IPS-15b (cell line): ENCODE measurements around the gene USP28.
"Not testable (repeated sequence)": the region's sequence is repeated elsewhere in the genome, so short reads cannot be mapped to it uniquely, and the experiment has no call there.

ENCODE experiments used
- H3K27me3 ChIP-seq: one replicate; pipeline ENCODE4 v1.6.1; 2013; ENCODE audit warnings: low read length; ENCODE audit not compliant: control insufficient read depth, insufficient read depth
- H3K36me3 ChIP-seq: one replicate; pipeline ENCODE4 v1.6.1; 2013; ENCODE audit warnings: low read length; ENCODE audit not compliant: control insufficient read depth, insufficient read depth
- H3K4me1 ChIP-seq: one replicate; pipeline ENCODE4 v1.6.1; 2013; ENCODE audit warnings: mild to moderate bottlenecking, low read length; ENCODE audit not compliant: control insufficient read depth, insufficient read depth
- H3K4me3 ChIP-seq: one replicate; pipeline ENCODE4 v1.5.1; 2013; ENCODE audit warnings: low read depth, low read length
- H3K9ac ChIP-seq: one replicate; pipeline ENCODE4 v1.6.1; 2013; ENCODE audit warnings: low read depth, mild to moderate bottlenecking, low read length
- H3K9me3 ChIP-seq: one replicate; pipeline ENCODE4 v1.6.1; 2013; ENCODE audit warnings: mild to moderate bottlenecking, low read length; ENCODE audit not compliant: control insufficient read depth, insufficient read depth

USP28 gene

DNA sequence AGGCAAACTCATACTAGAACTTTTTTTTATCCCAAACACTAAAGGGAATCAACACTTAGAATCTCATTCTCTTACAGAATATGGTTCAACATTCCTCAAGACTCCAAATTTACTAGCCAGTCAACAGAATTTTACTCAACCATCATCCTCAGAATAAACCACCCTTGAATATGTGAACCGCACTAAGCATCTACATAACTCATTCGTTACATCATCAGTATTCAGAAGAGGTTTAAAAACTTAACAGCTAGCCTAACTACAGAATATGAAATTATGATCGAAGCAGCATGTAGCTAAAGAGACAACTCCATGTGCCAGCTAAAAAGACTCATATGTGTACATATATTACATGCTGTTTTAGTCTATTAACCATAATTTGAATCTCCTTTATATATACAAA lies 47.9 kb downstream of the USP28 start:
- no peaks in the 10 kb centered on the region for H3K9me3 ChIP-seq
- H3K4me3 ChIP-seq = no peak overlapping the region
- H3K9ac ChIP-seq = no peak overlapping the region
- H3K27me3 ChIP-seq = no peaks in the 10 kb centered on the region
- no peaks in the 10 kb centered on the region for H3K4me1 ChIP-seq
- peaks cover 49% of the 10 kb centered on the region for H3K36me3 ChIP-seq

DNA sequence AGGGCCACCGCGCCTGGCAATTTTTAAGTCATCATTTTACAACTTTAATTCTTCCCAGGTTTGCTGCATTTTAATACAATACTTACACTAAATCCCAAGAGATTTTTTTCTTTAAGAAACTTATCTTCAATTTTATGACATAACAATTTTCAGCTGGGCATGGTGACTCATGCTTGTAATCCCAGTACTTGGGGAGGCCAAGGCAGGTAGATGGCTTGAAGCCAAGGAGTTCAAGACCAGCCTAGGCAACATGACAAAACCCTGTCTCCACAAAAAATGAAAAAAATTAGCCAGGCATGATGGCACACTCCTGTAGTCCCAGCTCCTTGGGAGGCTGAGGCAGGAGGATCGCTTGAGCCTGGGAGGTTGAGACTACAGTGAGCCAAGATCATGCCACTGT lies 56.9 kb downstream of the USP28 start:
- Histone ChIP-seq H3K36me3 (peaks cover 26% of the 10 kb centered on the region), H3K9me3 (no peaks in the 10 kb centered on the region), H3K4me1 (no peaks in the 10 kb centered on the region), H3K4me3 (no peak overlapping the region), H3K27me3 (no peaks in the 10 kb centered on the region), H3K9ac (no peak overlapping the region)

DNA sequence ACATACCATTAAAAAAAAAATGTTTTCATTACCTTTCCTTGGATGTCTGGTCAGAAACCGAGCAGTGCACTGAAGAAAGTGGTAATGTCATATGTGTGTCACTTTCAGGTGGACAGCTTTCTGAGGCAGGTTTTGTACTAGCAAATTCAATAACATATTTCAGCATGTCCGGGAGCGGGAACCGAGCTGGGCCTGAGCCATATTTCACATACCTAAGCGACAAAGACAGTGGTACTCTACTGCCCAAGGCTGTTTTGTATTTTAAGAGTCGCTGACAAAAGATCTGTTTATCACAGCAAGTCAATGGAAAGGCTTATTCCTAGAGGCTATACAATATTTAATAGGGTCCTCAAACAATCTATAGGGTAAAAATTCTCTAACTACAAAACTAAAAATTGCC lies 57.7 kb downstream of the USP28 start:
- H3K9ac ChIP-seq = no peak overlapping the region
- peaks cover 20% of the 10 kb centered on the region for H3K36me3 ChIP-seq
- H3K4me1 ChIP-seq = no peaks in the 10 kb centered on the region
- H3K9me3 ChIP-seq = no peaks in the 10 kb centered on the region
- no peak overlapping the region for H3K4me3 ChIP-seq
- no peaks in the 10 kb centered on the region for H3K27me3 ChIP-seq

DNA sequence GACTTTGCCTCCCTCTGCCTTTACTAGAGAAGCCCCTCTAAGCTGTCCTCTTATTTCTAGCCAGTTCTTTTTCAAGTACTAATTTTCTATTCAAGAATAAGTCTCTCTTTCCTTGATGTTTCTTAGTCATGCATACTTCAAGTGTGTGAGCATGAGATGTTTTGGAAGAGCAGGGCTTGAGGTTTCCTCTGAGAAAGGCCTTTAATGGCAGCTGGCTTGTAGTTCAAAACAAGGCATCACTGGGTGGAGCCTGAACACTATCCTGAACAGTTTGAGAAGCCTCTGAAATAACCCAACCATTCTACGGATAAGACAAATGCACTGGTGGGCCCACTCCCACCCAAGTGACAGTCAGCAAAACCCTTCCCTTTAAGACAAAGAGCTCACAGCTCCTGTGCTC lies 58.2 kb downstream of the USP28 start:
- H3K9ac ChIP-seq = no peak overlapping the region
- H3K36me3 ChIP-seq = peaks cover 17% of the 10 kb centered on the region
- H3K9me3 ChIP-seq = no peaks in the 10 kb centered on the region
- no peak overlapping the region for H3K4me3 ChIP-seq
- H3K27me3 ChIP-seq = no peaks in the 10 kb centered on the region
- H3K4me1 ChIP-seq = no peaks in the 10 kb centered on the region

DNA sequence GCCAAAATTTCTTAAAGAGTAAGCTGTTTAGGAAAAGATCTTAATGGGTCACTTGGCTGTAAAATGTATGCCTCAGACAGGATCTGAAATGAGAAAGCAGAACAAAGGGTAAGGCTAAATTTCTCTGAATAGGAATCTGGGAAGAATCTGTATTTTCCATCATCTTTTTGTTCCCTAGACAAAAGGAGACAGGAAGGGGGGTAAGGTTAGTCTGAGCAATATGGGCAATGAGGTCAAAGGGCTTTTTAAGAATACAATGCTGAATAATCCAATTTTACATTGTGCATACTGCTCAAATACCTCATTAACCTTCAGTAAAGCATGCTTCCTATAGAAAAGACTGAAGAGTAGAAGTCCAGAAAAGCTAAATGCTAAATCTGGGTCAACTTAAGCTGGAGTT lies 61.2 kb downstream of the USP28 start:
- H3K4me1 ChIP-seq = no peaks in the 10 kb centered on the region

DNA sequence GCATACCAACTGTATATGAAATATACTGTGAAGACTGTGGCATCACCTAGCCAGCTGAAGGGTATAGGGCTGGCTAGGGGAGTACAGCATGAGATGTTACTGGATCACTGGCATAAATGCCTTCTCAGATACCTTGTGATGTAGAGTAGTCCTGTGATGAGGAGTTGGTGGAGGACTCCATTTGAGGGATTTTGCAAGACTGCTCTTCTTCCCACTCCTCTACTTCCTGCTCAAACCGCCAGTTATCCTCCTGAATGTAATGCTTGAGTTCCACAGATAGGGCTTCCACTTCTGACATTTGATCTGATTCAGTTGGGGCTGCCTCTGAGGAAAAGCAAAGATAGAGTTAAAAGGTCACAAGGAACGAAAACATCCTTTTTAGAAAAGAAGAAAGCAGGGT lies 66.4 kb downstream of the USP28 start:
- H3K4me1 ChIP-seq = no peaks in the 10 kb centered on the region
- peaks cover 20% of the 10 kb centered on the region for H3K36me3 ChIP-seq
- H3K9me3 ChIP-seq = no peaks in the 10 kb centered on the region
- H3K9ac ChIP-seq = no peak overlapping the region
- no peaks in the 10 kb centered on the region for H3K27me3 ChIP-seq
- no peak overlapping the region for H3K4me3 ChIP-seq

More for the DNA sequence above, 61.2 kb downstream of the USP28 start:
- Histone ChIP-seq H3K4me3 (no peak overlapping the region), H3K9ac (no peak overlapping the region), H3K27me3 (no peaks in the 10 kb centered on the region), H3K36me3 (peaks cover 3% of the 10 kb centered on the region), H3K9me3 (no peaks in the 10 kb centered on the region)

DNA sequence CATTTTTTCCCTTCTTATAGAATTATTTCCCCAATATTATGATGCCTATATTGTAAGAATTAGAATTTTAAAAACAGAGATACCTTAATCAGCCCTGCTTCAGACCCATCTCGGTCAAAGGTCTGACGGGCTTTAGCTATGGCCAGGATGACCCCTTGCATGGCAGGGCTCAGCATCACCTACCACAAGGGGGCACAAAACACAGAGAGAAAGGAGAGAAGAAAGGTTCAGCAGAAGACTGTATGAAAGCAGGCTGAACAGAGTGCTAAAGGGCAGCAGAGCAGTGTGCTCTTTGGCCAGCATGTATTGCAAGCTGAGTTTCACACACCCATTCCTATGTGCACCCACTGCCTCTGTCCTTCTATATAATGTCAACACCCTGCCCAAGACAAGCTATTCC lies 69.0 kb downstream of the USP28 start:
- Histone ChIP-seq H3K4me3 (no peak overlapping the region), H3K4me1 (no peaks in the 10 kb centered on the region), H3K9me3 (no peaks in the 10 kb centered on the region), H3K9ac (no peak overlapping the region), H3K36me3 (peaks cover 34% of the 10 kb centered on the region), H3K27me3 (no peaks in the 10 kb centered on the region)

DNA sequence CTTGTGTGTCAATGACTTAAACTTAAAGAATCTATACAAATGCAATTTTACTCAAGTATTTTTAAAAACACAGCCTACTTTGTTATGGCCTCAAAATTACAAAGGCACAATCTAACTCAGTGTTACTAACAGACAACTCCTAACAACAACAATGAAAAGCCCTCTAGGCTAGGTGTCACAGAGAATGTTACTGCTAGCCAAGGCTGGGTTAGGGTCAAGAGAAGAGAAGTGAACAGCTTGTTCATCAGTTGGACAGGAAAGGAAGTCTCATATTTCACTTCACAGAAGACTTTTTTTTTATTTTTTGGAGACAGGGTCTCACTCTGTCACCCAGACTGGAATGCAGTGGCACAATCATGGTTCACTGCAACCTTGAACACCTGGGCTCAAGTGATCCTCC lies 69.7 kb downstream of the USP28 start:
- peaks cover 41% of the 10 kb centered on the region for H3K36me3 ChIP-seq
- H3K9me3 ChIP-seq = no peaks in the 10 kb centered on the region
- H3K4me3 ChIP-seq = no peak overlapping the region
- H3K4me1 ChIP-seq = no peaks in the 10 kb centered on the region
- H3K27me3 ChIP-seq = no peaks in the 10 kb centered on the region
- H3K9ac ChIP-seq = no peak overlapping the region

DNA sequence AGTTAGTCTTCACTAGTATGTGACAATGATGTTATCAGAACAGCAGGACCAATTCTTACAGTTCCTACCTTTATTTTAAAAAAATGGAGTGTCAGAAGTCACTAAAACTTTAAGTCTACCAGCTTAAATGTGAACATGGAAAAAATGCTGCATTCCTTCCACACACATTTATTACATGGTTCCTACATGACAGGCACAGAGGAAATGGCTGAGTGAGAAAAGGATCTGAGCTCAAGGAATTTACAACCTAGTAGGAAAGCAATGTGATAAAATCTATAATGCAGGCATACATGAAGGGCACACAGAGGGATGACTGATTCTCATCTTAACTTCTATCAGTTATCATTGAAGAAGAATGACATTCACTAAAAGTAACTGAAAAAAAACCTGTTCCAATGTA lies 72.8 kb downstream of the USP28 start:
- Histone ChIP-seq H3K4me3 (no peak overlapping the region), H3K4me1 (no peaks in the 10 kb centered on the region), H3K9ac (no peak overlapping the region), H3K9me3 (no peaks in the 10 kb centered on the region), H3K36me3 (peaks cover 43% of the 10 kb centered on the region), H3K27me3 (no peaks in the 10 kb centered on the region)

DNA sequence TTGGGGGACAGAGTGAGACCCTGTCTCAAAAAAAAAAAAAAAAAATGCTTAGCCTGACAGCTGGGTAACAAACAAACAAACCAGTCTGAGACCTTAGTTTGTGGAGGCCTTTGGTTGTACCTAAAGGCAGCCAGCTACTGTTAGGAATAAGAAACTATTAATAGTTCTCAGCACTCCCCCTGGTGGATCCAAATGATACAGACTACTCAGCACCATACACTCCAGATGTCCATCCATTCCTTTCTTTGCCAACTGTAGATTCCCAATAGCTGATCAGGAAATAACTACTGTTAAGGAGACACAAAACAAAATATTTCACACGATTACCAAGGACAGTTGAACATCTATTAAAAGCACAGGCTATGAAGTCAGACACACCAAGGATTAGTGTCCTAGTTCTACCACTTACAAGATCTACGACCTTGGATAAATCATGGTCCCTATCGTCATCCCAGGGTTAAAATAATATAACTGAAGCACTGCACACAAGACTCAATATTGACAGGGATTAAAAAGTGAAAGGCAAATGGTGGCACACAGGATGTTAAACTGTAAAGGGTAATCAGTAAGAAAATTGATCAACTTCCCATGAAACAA lies 78.6 kb downstream of the USP28 start:
- Histone ChIP-seq H3K9me3 (no peaks in the 10 kb centered on the region), H3K4me1 (no peaks in the 10 kb centered on the region), H3K36me3 (peaks cover 17% of the 10 kb centered on the region), H3K27me3 (no peaks in the 10 kb centered on the region), H3K9ac (no peak overlapping the region), H3K4me3 (no peak overlapping the region)

DNA sequence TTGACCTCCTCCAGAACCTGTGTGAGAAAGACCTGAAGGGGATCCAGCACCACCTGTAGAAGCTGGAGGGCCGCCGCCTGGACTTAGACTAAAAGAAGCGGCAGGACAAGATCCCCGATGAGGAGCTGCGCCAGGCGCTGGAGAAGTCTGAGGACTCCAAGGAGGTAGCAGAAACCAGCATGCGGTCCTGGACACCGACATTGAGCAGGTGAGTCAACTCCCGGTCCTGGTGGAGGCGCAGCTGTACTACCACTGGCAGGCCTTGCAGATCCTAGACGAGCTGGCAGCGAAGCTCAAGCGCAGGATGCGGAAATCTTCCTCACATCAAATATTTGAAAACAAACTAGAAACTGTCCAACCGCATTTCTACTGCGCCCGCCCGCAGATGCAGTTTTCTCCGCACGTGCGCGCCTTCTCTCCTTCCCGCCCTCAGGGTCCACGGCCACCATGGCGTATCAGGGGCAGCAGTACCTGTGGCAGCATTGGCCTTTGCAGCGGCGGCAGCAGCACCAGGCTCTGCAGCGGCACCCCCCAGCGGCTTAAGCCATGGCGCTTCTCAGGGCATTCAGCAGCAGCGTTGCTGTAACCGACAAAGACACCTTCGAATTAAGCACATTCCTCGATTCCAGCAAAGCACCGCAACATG lies 85.6 kb downstream of the USP28 start:
- no peak overlapping the region for H3K9ac ChIP-seq

DNA sequence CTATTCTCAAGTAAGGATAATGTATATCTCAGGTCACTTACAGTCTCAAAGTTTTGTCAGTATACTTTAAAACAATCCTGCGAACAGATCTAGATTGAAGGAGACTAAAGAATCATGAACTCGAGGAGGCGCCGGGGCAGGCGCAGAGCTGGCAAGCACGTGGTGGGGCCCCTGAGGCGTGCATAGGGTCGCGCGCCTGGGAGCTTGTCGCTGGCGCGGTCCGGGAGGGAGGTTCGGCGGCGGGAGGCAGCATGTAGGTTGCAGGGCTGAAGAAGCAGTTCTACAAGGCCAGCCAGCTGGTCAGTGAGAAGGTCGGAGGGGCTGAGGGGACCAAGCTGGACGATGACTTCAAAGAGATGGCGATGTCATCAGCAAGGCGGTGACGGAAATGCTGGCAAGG lies 86.4 kb downstream of the USP28 start:
- H3K4me3 ChIP-seq, H3K9ac ChIP-seq, H3K4me1 ChIP-seq, H3K36me3 ChIP-seq, H3K27me3 ChIP-seq, H3K9me3 ChIP-seq: not testable (repeated sequence)

More for the DNA sequence above, 85.6 kb downstream of the USP28 start:
- Histone ChIP-seq H3K36me3 (no peaks in the 10 kb centered on the region), H3K27me3 (no peaks in the 10 kb centered on the region), H3K9me3 (no peaks in the 10 kb centered on the region), H3K4me1 (no peaks in the 10 kb centered on the region), H3K4me3 (no peak overlapping the region)
